B cell (primary cell): Measurements from ENCODE around the gene BBS7. TPM values are rescaled to one million over a fixed set of nuclear protein-coding genes. Genes with fewer than 3 reads are reported as not detected.
A peak's percentile ranks its signal among the peaks of the same experiment; 100 is the strongest.

Source experiments
- ATAC-seq: fragments of 200-7000 bp; cut with Tn5 transposase; one replicate; pipeline ENCODE4 v1.10.0; 2021; ENCODE audit warnings: low read depth, mild to moderate bottlenecking, moderate number of reproducible peaks, moderate library complexity
- CTCF ChIA-PET: fragments of 350-600 bp; sonication (Branson Sonifier 250); formaldehyde crosslinking; loops from one replicate; lab custom pipeline; 2021; ENCODE audit warnings: antibody characterized with exemption, inconsistent platforms; lab: Charles Lee
- POLR2A ChIA-PET: fragments of 350-600 bp; sonication (Branson Sonifier 250); formaldehyde crosslinking; loops from one replicate; lab custom pipeline; 2021; ENCODE audit warnings: antibody characterized with exemption; lab: Charles Lee
- DNase-seq: peaks from one replicate; pipeline ENCODE4 v3.0.0; 2013
- H2AFZ ChIP-seq: 2 replicates; pipeline ENCODE4 v1.6.1; 2012; ENCODE audit warnings: mild to moderate bottlenecking, low read depth, low read length; ENCODE audit not compliant: insufficient read depth, poor library complexity, severe bottlenecking
- H3K27ac ChIP-seq, 2 donors: 1 replicate in 1 of 2; 2 replicates in 1 of 2; pipeline ENCODE4 v1.5.1; 2012 to 2013; ENCODE audit warnings: low read length in 2 of 2, mild to moderate bottlenecking in 2 of 2, moderate library complexity in 1 of 2
- H3K27me3 ChIP-seq, 4 experiments: fragments of 200-600 bp in 1 of 4; sonication (generic) in 1 of 4; replicated peaks in 1 of 4; 1 replicate in 2 of 4; 2 replicates in 2 of 4; pipeline versions ENCODE4 v1.6.1 to v1.7.0; 2013 to 2016; ENCODE audit warnings: low read length in 3 of 4, mild to moderate bottlenecking in 2 of 4, mixed read lengths in 1 of 4, moderate library complexity in 1 of 4; ENCODE audit not compliant: insufficient read depth in 4 of 4, control insufficient read depth in 3 of 4; ENCODE audit errors: control extremely low read depth in 1 of 4
- H3K36me3 ChIP-seq, 2 experiments: replicated peaks in 1 of 2; 1 replicate in 1 of 2; 2 replicates in 1 of 2; pipeline versions ENCODE4 v1.6.1 to v1.7.1; 2013; ENCODE audit warnings: low read length in 1 of 2; ENCODE audit not compliant: insufficient read depth in 2 of 2, control insufficient read depth in 1 of 2; ENCODE audit errors: control extremely low read depth in 1 of 2, extremely low read depth in 1 of 2
- H3K4me1 ChIP-seq, 2 donors: fragments of 200-600 bp in 1 of 2; sonication (generic) in 1 of 2; 1 replicate in 1 of 2; 2 replicates in 1 of 2; pipeline versions ENCODE4 v1.5.1 to v1.6.1; 2013 to 2017; ENCODE audit warnings: low read length in 2 of 2; ENCODE audit not compliant: control insufficient read depth in 2 of 2, insufficient read depth in 2 of 2
- H3K4me2 ChIP-seq: replicated peaks from 2 replicates; pipeline ENCODE3; 2012; ENCODE audit warnings: mild to moderate bottlenecking, low read depth, low read length; ENCODE audit not compliant: poor library complexity, severe bottlenecking
- H3K4me3 ChIP-seq, 5 experiments: fragments of 200-600 bp in 1 of 5; sonication (generic) in 1 of 5; 1 replicate in 3 of 5; 2 replicates in 2 of 5; pipeline versions ENCODE4 v1.5.1 to v1.7.0; 2011 to 2016; ENCODE audit warnings: low read length in 4 of 5, mild to moderate bottlenecking in 4 of 5, low read depth in 2 of 5, control low read depth in 1 of 5, moderate library complexity in 1 of 5; ENCODE audit not compliant: insufficient read depth in 1 of 5; ENCODE audit errors: control extremely low read depth in 1 of 5, extremely low read depth in 1 of 5
- H3K79me2 ChIP-seq: fragments of 200-600 bp; sonication (generic); one replicate; pipeline ENCODE4 v1.6.0; 2016; ENCODE audit warnings: low read length; ENCODE audit not compliant: control insufficient read depth, insufficient read depth
- H3K9ac ChIP-seq: fragments of 200-600 bp; sonication (generic); 2 replicates; pipeline ENCODE4 v1.6.1; 2017; ENCODE audit warnings: mild to moderate bottlenecking, low read length, moderate library complexity
- H3K9me3 ChIP-seq, 3 donors: one replicate each; pipeline versions ENCODE4 v1.6.1 to v1.7.1; 2013; ENCODE audit warnings: low read length in 2 of 3; ENCODE audit not compliant: control insufficient read depth in 2 of 3, insufficient read depth in 1 of 3; ENCODE audit errors: control extremely low read depth in 1 of 3
- H4K20me1 ChIP-seq: 2 replicates; pipeline ENCODE4 v1.6.0; 2012; ENCODE audit warnings: mild to moderate bottlenecking, low read length; ENCODE audit not compliant: insufficient read depth, control insufficient read depth, poor library complexity, severe bottlenecking
- H3K27ac Mint-ChIP-seq: one replicate; pipeline ENCODE4 v1.8.0; 2021; ENCODE audit warnings: mixed read lengths
- H3K27me3 Mint-ChIP-seq: one replicate; pipeline ENCODE4 v1.8.0; 2021; ENCODE audit warnings: mixed read lengths
- H3K4me1 Mint-ChIP-seq: one replicate; pipeline ENCODE4 v1.8.0; 2021; ENCODE audit warnings: mixed read lengths
- H3K4me3 Mint-ChIP-seq: one replicate; pipeline ENCODE4 v1.8.0; 2021; ENCODE audit warnings: mixed read lengths
- H3K9me3 Mint-ChIP-seq: one replicate; pipeline ENCODE4 v1.8.0; 2022; ENCODE audit warnings: mixed read lengths; ENCODE audit not compliant: insufficient read depth
- CTCF ChIP-seq: fragments of 200-600 bp; IDR thresholded peaks from one replicate; pipeline ENCODE4 v1.8.0; 2022; ENCODE audit warnings: antibody characterized with exemption, mild to moderate bottlenecking
- EZH2 ChIP-seq: IDR thresholded peaks from 2 replicates; pipeline ENCODE4 v1.6.1; 2012; ENCODE audit warnings: borderline replicate concordance, low read depth, mild to moderate bottlenecking, moderate library complexity, low read length; ENCODE audit not compliant: insufficient read depth, poor library complexity, severe bottlenecking
- WGBS: methylation state at CpG from one replicate; pipeline ENCODE4 v1.1.5; 2013; ENCODE audit warnings: missing lambda C conversion rate; ENCODE audit not compliant: insufficient coverage; 5-methylcytosine and 5-hydroxymethylcytosine counted together
- intact Hi-C: fragments of 100-400 bp; cut with micrococcal nuclease; formaldehyde crosslinking; loops from one replicate; pipeline ENCODE4 v1.10.0; 2022
- polyA plus RNA-seq: library from polyadenylated mRNA; depleted of rRNA; stranded (reverse); fragments of >200 nt; gene quantifications from 2 replicates; pipeline ENCODE4 v1.2.3, GENCODE V29; 2012
- total RNA-seq, 2 donors: library from RNA; stranded (reverse); fragments of 120-200 nt in 1 of 2; gene quantifications; 1 replicate in 1 of 2; 2 replicates in 1 of 2; pipeline versions ENCODE4 v1.2.3 to v1.2.4, GENCODE V29; 2013 to 2022

BBS7 gene
- total and polyA plus RNA-seq, 2 donors (not counting 1 experiment from before 2014, with no cell fraction given), result 4.3 to 9.1 TPM

GRCh38 chr4:121824171-121824527 is 46.1 kb downstream of the BBS7 start:
- no peak for TF ChIP-seq EZH2
- no peak for TF ChIP-seq CTCF
- Mint-ChIP-seq H3K4me3 (peak overlapping the region; percentile 90), H3K4me1 (peaks cover 16% of the 10 kb centered on the region), H3K27ac (peak overlapping the region; percentile 87), H3K9me3 (no peaks in the 10 kb centered on the region), H3K27me3 (no peaks in the 10 kb centered on the region)
- Histone ChIP-seq H3K4me1 (peaks cover 8 to 10% of the 10 kb centered on the region in 2 donors), H3K36me3 (peaks cover 0 to 2% of the 10 kb centered on the region in 2 experiments), H3K9ac (peak overlapping the region; percentile 91), H3K27me3 (no peaks in the 10 kb centered on the region), H2AFZ (peak overlapping the region; percentile 91), H3K4me3 (peak overlapping the region; percentile 46 to 96 (median 74)), H3K4me2 (peak overlapping the region; percentile 100), H3K79me2 (peaks cover 9% of the 10 kb centered on the region), H4K20me1 (no peaks in the 10 kb centered on the region), H3K27ac (peak overlapping the region; percentile 62 to 82), H3K9me3 (no peaks in the 10 kb centered on the region)
- no peak for ATAC-seq
- intact Hi-C loops, result loop anchor here (1.0 to 5.0 kb wide), 4 partner anchors 46 to 1098 kb away; partner anchors contain the start of genes BBS12, BBS7 and NUDT6
- POLR2A ChIA-PET, result interaction anchor here (1.5 kb wide), 1 partner anchor 23 kb away, joined by 7 read pairs; the partner anchor contains the start of gene EXOSC9
- WGBS, result 0% methylated on average over 4 of the region's 8 CpGs
- no peak for DNase-seq
- CTCF ChIA-PET, result interaction anchor here (1.3 kb wide), 2 partner anchors 40 to 46 kb away, joined by 3 to 5 read pairs; partner anchors contain the start of gene BBS7

GRCh38 chr4:121823505-121824170 is 46.6 kb downstream of the BBS7 start, which contains the start of gene CCNA2:
TSS of gene CCNA2 (minus strand) at chr4:121823883. CDS start at chr4:121823628, 255 bp downstream.
- DNase-seq (peak; percentile 94), ATAC-seq (peak; percentile 99)
- CTCF ChIA-PET, result interaction anchor here (1.3 kb wide), 1 partner anchor 41 kb away, joined by 3 read pairs; no protein-coding TSS in a partner anchor
- H3K27ac ChIP-seq, result peak within 1 kb of the TSS; percentile 62 to 82
- peak within 1 kb of the TSS; percentile 46 to 96 (median 74) for H3K4me3 ChIP-seq
- H4K20me1 ChIP-seq, result no peaks in the 10 kb centered on the region
- H3K79me2 ChIP-seq, result peaks cover 9% of the 10 kb centered on the region
- H3K4me1 Mint-ChIP-seq, result peaks cover 16% of the 10 kb centered on the region
- intact Hi-C loops, result loop anchor here (1.0 to 5.0 kb wide), 5 partner anchors 22 to 1099 kb away; partner anchors contain the start of genes BBS12, BBS7, EXOSC9 and NUDT6
- H3K27me3 ChIP-seq, result no peaks in the 10 kb centered on the region
- TF ChIP-seq EZH2 (no peak), CTCF (no peak)
- peaks cover 8 to 10% of the 10 kb centered on the region in 2 donors for H3K4me1 ChIP-seq
- WGBS, result under 1% methylated on average over 63 of the region's 63 CpGs
- H3K9ac ChIP-seq, result peak within 1 kb of the TSS; percentile 91
- peak within 1 kb of the TSS; percentile 87 for H3K27ac Mint-ChIP-seq
- H2AFZ ChIP-seq, result peak within 1 kb of the TSS; percentile 91
- no peaks in the 10 kb centered on the region for H3K9me3 Mint-ChIP-seq
- peaks cover 0 to 2% of the 10 kb centered on the region in 2 experiments for H3K36me3 ChIP-seq
- H3K4me2 ChIP-seq, result peak within 1 kb of the TSS; percentile 100
- peak within 1 kb of the TSS; percentile 90 for H3K4me3 Mint-ChIP-seq
- POLR2A ChIA-PET, result interaction anchor here (1.5 kb wide), 1 partner anchor 22 kb away, joined by 7 read pairs; the partner anchor contains the start of gene EXOSC9
- no peaks in the 10 kb centered on the region for H3K27me3 Mint-ChIP-seq
- no peaks in the 10 kb centered on the region for H3K9me3 ChIP-seq
